ENCODE measurements around the gene DOCK1.

Gene DOCK1

DNA sequence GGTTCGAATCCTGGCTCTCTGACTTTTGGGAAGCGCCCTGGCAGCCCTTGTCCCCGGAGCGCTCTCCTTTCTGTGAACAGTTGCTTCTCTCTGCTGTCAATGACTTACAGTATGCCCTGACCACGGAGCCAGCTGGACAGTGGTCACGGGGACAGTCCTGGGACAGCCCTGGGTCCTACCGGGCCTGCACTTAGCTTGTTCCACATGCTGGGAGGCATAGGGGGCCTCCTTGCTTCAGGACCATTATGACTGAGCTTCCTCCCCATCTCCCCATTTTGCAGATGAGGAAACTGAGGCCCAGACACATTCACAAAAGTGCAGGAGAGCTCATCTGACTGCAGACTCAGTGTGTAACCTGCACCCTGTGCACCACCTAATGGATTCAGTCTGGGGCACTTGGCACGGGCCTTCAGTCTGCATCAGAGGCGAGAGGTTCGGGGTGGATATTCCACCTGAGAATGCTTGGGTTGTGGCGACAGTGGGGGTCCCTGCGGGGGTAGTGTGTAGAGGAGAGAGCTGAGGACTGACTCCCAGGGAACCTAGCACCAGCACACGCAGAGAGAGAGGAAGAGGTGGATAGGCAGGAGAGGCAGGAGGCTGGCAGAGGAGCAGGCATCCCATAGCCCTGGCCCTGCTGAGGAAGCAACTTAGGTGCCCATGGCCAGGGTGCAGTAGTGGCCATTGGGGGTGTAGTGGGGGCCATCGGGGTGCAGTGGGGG is 1.6 kb downstream of the DOCK1 start:
- no peak overlapping the region for H3K27ac ChIP-seq
- no peak overlapping the region for H3K9ac ChIP-seq
- no peaks in the 10 kb centered on the region for H3K79me2 ChIP-seq (ENCODE audit: insufficient read depth, low read depth)
- no peaks in the 10 kb centered on the region for H4K20me1 ChIP-seq (ENCODE audit: insufficient read depth)
- H3K27me3 ChIP-seq (ENCODE audit: insufficient read depth, low read depth), result no peaks in the 10 kb centered on the region
- no peaks in the 10 kb centered on the region for H3K4me1 ChIP-seq (ENCODE audit: low read depth, poor library complexity, severe bottlenecking)
- no peak overlapping the region for H2AFZ ChIP-seq (ENCODE audit: low read depth)
- no peaks in the 10 kb centered on the region for H3K36me3 ChIP-seq (ENCODE audit: insufficient read depth)
- no peak overlapping the region for H3K4me3 ChIP-seq (IDR thresholded peaks at IDR 0.05; ENCODE audit: insufficient read depth, low read depth, low read length)
- H3K4me2 ChIP-seq, result no peak overlapping the region
- TF ChIP-seq CTCF (conservative IDR thresholded peaks at IDR 0.05; ENCODE audit: low read depth, low read length), result no peak

DNA sequence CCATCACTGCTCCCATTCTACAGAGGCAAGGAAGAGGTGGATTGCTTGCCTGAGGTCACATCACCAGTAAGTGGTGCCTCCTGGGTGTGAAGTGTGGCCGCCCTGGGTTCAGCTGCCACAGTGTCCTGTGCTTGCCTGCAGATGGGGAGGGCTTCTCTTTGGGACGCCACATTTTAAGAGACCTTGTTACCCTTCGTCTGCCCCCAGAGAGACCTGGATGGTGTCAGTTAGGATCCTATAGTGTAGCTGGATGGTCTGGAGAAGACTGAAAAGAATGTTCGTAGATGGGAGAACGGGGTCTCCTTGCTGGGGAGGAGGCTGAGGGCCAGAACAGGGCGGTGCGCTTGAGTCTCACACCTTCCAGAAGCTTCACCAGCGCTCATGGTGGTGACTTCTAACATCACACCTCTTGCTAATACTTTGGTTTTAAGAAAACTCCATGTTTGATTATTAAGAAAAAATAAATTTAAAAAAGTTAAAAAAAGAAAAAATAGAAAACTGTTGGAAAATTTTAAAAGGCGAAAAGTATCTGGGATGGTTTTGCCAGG is 2.3 kb downstream of the DOCK1 start:
- Histone ChIP-seq H3K4me1 (ENCODE audit: low read depth, poor library complexity, severe bottlenecking) (no peaks in the 10 kb centered on the region), H4K20me1 (ENCODE audit: insufficient read depth) (no peaks in the 10 kb centered on the region), H2AFZ (ENCODE audit: low read depth) (no peak overlapping the region), H3K36me3 (ENCODE audit: insufficient read depth) (no peaks in the 10 kb centered on the region), H3K4me3 (IDR thresholded peaks at IDR 0.05; ENCODE audit: insufficient read depth, low read depth, low read length) (no peak overlapping the region), H3K27me3 (ENCODE audit: insufficient read depth, low read depth) (no peaks in the 10 kb centered on the region), H3K4me2 (no peak overlapping the region), H3K9ac (no peak overlapping the region), H3K27ac (no peak overlapping the region), H3K79me2 (ENCODE audit: insufficient read depth, low read depth) (no peaks in the 10 kb centered on the region)
- TF ChIP-seq CTCF (conservative IDR thresholded peaks at IDR 0.05; ENCODE audit: low read depth, low read length), result no peak

- H3K4me3 ChIP-seq (IDR thresholded peaks at IDR 0.05; ENCODE audit: insufficient read depth, low read depth, low read length), result no peak overlapping the region
Measured at GRCh38 chr10:126908225-126908624, 3.0 kb downstream of the DOCK1 start.

GRCh38 chr10:126908729-126909128 is 3.5 kb downstream of the DOCK1 start:
- Histone ChIP-seq H3K27ac (no peak overlapping the region), H4K20me1 (ENCODE audit: insufficient read depth) (no peaks in the 10 kb centered on the region), H3K4me3 (IDR thresholded peaks at IDR 0.05; ENCODE audit: insufficient read depth, low read depth, low read length) (no peak overlapping the region), H3K4me1 (ENCODE audit: low read depth, poor library complexity, severe bottlenecking) (no peaks in the 10 kb centered on the region), H3K4me2 (no peak overlapping the region), H3K79me2 (ENCODE audit: insufficient read depth, low read depth) (no peaks in the 10 kb centered on the region), H3K27me3 (ENCODE audit: insufficient read depth, low read depth) (no peaks in the 10 kb centered on the region), H3K9ac (no peak overlapping the region), H3K36me3 (ENCODE audit: insufficient read depth) (no peaks in the 10 kb centered on the region), H2AFZ (ENCODE audit: low read depth) (no peak overlapping the region)
- no peak for TF ChIP-seq CTCF (conservative IDR thresholded peaks at IDR 0.05; ENCODE audit: low read depth, low read length)

More at GRCh38 chr10:126908225-126908624, 3.0 kb downstream of the DOCK1 start:
- Histone ChIP-seq H4K20me1 (ENCODE audit: insufficient read depth) (no peaks in the 10 kb centered on the region), H3K9ac (no peak overlapping the region), H3K27me3 (ENCODE audit: insufficient read depth, low read depth) (no peaks in the 10 kb centered on the region), H3K36me3 (ENCODE audit: insufficient read depth) (no peaks in the 10 kb centered on the region), H3K27ac (no peak overlapping the region), H3K79me2 (ENCODE audit: insufficient read depth, low read depth) (no peaks in the 10 kb centered on the region), H2AFZ (ENCODE audit: low read depth) (no peak overlapping the region), H3K4me2 (no peak overlapping the region), H3K4me1 (ENCODE audit: low read depth, poor library complexity, severe bottlenecking) (no peaks in the 10 kb centered on the region)
- TF ChIP-seq CTCF (conservative IDR thresholded peaks at IDR 0.05; ENCODE audit: low read depth, low read length), result no peak

Measured in KMS-11 (cell line).